GM15510 (cell line): ENCODE measurements around the gene IRGC.

Experiments used
- POLR2A ChIP-seq: IDR thresholded peaks from 3 replicates; pipeline ENCODE4 v1.6.1; 2011; ENCODE audit warnings: borderline replicate concordance; ENCODE audit not compliant: insufficient read length; ENCODE audit errors: extremely low read depth

The IRGC gene

GRCh38 chr19:43705729-43706128, 10.1 kb upstream of the IRGC start:
- no peak for TF ChIP-seq POLR2A

GRCh38 chr19:43707158-43707712, 8.6 kb upstream of the IRGC start:
- no peak for TF ChIP-seq POLR2A

- no peak for TF ChIP-seq POLR2A
These were observed 7.2 kb upstream of the IRGC start for GRCh38 chr19:43708716-43709115.

GRCh38 chr19:43711751-43712355, 4.0 kb upstream of the IRGC start:
- no peak for TF ChIP-seq POLR2A

- TF ChIP-seq POLR2A: no peak
These were observed 2.7 kb upstream of the IRGC start for GRCh38 chr19:43713208-43713607.

- no peak for TF ChIP-seq POLR2A
These were observed 2.9 kb downstream of the IRGC start for GRCh38 chr19:43718627-43719377.

GRCh38 chr19:43719378-43719868, 3.5 kb downstream of the IRGC start:
- TF ChIP-seq POLR2A: no peak

GRCh38 chr19:43719918-43720317, 4.0 kb downstream of the IRGC start:
- no peak for TF ChIP-seq POLR2A

GRCh38 chr19:43720936-43721335, 5.1 kb downstream of the IRGC start:
- TF ChIP-seq POLR2A: no peak

- TF ChIP-seq POLR2A: no peak
These were observed 5.7 kb downstream of the IRGC start for GRCh38 chr19:43721469-43722048.

- no peak for TF ChIP-seq POLR2A
These were observed 7.7 kb downstream of the IRGC start for GRCh38 chr19:43723588-43723987.

GRCh38 chr19:43724896-43725295, 9.0 kb downstream of the IRGC start:
- no peak for TF ChIP-seq POLR2A

GRCh38 chr19:43725468-43725867, 9.6 kb downstream of the IRGC start:
- no peak for TF ChIP-seq POLR2A

GRCh38 chr19:43726736-43727592, 11.1 kb downstream of the IRGC start:
- no peak for TF ChIP-seq POLR2A

- no peak for TF ChIP-seq POLR2A
These were observed 11.6 kb downstream of the IRGC start for GRCh38 chr19:43727593-43727853.
